Osteoblast (primary cell): ENCODE measurements around the gene TUBA3C. TPM values are rescaled to one million over a fixed set of nuclear protein-coding genes. Genes with fewer than 3 reads are reported as not detected.

ENCODE experiments used
- DNase-seq: peaks from one replicate; pipeline ENCODE4 v3.0.0; 2011; ENCODE audit warnings: low spot score, mixed read lengths; ENCODE audit not compliant: insufficient read length; ENCODE audit errors: missing footprints
- H2AFZ ChIP-seq: 2 replicates; pipeline ENCODE4 v1.6.0; 2011; ENCODE audit warnings: mild to moderate bottlenecking, low read length
- H3K27ac ChIP-seq: 2 replicates; pipeline ENCODE4 v1.5.1; 2011; ENCODE audit warnings: mild to moderate bottlenecking, low read depth, low read length, moderate library complexity
- H3K27me3 ChIP-seq: 2 replicates; pipeline ENCODE4 v1.6.0; 2012; ENCODE audit warnings: mild to moderate bottlenecking, control low read depth, inconsistent platforms, low read length, moderate library complexity; ENCODE audit not compliant: insufficient read depth
- H3K36me3 ChIP-seq: 2 replicates; pipeline ENCODE4 v1.5.1; 2011; ENCODE audit warnings: mild to moderate bottlenecking, low read length, control low read depth, moderate library complexity; ENCODE audit not compliant: insufficient read depth
- H3K4me1 ChIP-seq: 2 replicates; pipeline ENCODE4 v1.5.1; 2011; ENCODE audit warnings: mild to moderate bottlenecking, low read length, control low read depth, moderate library complexity; ENCODE audit not compliant: insufficient read depth
- H3K4me2 ChIP-seq: 2 replicates; pipeline ENCODE4 v1.6.0; 2011; ENCODE audit warnings: mild to moderate bottlenecking, low read length; ENCODE audit not compliant: insufficient read depth
- H3K4me3 ChIP-seq: fragments of 200-600 bp; sonication (generic); 3 replicates; pipeline ENCODE4 v1.5.1; 2012; ENCODE audit warnings: mild to moderate bottlenecking, low read length, inconsistent platforms; ENCODE audit not compliant: insufficient read depth
- H3K79me2 ChIP-seq: 2 replicates; pipeline ENCODE4 v1.6.0; 2012; ENCODE audit warnings: mild to moderate bottlenecking, low read length, control low read depth, inconsistent platforms; ENCODE audit not compliant: insufficient read depth
- H3K9me3 ChIP-seq: 2 replicates; pipeline ENCODE4 v1.5.1; 2011; ENCODE audit warnings: low read depth, low read length, control low read depth
- H4K20me1 ChIP-seq: 2 replicates; pipeline ENCODE4 v1.6.0; 2012; ENCODE audit warnings: mild to moderate bottlenecking, low read length, control low read depth; ENCODE audit not compliant: insufficient read depth
- CTCF ChIP-seq: IDR thresholded peaks from 2 replicates; pipeline ENCODE4 v1.5.1; 2011; ENCODE audit warnings: mild to moderate bottlenecking, low read depth, low read length, moderate library complexity; ENCODE audit errors: extremely low read depth
- total RNA-seq: library from RNA; depleted of rRNA; stranded (reverse); fragments of >200 nt; gene quantifications from 2 replicates; pipeline ENCODE4 v1.2.3, GENCODE V29; 2012

Gene TUBA3C
- total RNA-seq, 1 donor, result not detected

GRCh38 chr13:19173752-19174151, 7.9 kb downstream of the TUBA3C start:
- no peaks in the 10 kb centered on the region for H3K27me3 ChIP-seq
- H3K4me2 ChIP-seq, result no peak overlapping the region
- no peak overlapping the region for H3K27ac ChIP-seq
- DNase-seq, result no peak
- no peak for TF ChIP-seq CTCF
- no peaks in the 10 kb centered on the region for H3K36me3 ChIP-seq
- no peaks in the 10 kb centered on the region for H3K4me1 ChIP-seq
- H3K4me3 ChIP-seq, result no peak overlapping the region
- no peak overlapping the region for H2AFZ ChIP-seq
- H4K20me1 ChIP-seq, result no peaks in the 10 kb centered on the region
- no peaks in the 10 kb centered on the region for H3K9me3 ChIP-seq
- H3K79me2 ChIP-seq, result no peaks in the 10 kb centered on the region

GRCh38 chr13:19172647-19173030, 9.0 kb downstream of the TUBA3C start:
- Histone ChIP-seq H3K79me2 (no peaks in the 10 kb centered on the region), H2AFZ (no peak overlapping the region), H3K4me1 (no peaks in the 10 kb centered on the region), H3K4me3 (no peak overlapping the region), H3K27me3 (no peaks in the 10 kb centered on the region), H3K27ac (no peak overlapping the region), H3K4me2 (no peak overlapping the region), H3K9me3 (no peaks in the 10 kb centered on the region), H3K36me3 (no peaks in the 10 kb centered on the region), H4K20me1 (no peaks in the 10 kb centered on the region)
- TF ChIP-seq CTCF, result no peak
- DNase-seq, result no peak

GRCh38 chr13:19172007-19172646, 9.5 kb downstream of the TUBA3C start:
- DNase-seq, result no peak
- no peak for TF ChIP-seq CTCF
- Histone ChIP-seq H3K36me3 (no peaks in the 10 kb centered on the region), H2AFZ (no peak overlapping the region), H3K4me2 (no peak overlapping the region), H3K79me2 (no peaks in the 10 kb centered on the region), H3K4me1 (no peaks in the 10 kb centered on the region), H3K27me3 (no peaks in the 10 kb centered on the region), H4K20me1 (no peaks in the 10 kb centered on the region), H3K4me3 (no peak overlapping the region), H3K9me3 (no peaks in the 10 kb centered on the region), H3K27ac (no peak overlapping the region)

- H3K36me3 ChIP-seq, result no peaks in the 10 kb centered on the region
- H3K9me3 ChIP-seq, result no peaks in the 10 kb centered on the region
- no peak overlapping the region for H3K4me3 ChIP-seq
- no peaks in the 10 kb centered on the region for H3K4me1 ChIP-seq
- H3K79me2 ChIP-seq, result no peaks in the 10 kb centered on the region
- H4K20me1 ChIP-seq, result no peaks in the 10 kb centered on the region
- no peak overlapping the region for H3K27ac ChIP-seq
- no peak overlapping the region for H3K4me2 ChIP-seq
- H2AFZ ChIP-seq, result no peak overlapping the region
- DNase-seq, result no peak
- no peaks in the 10 kb centered on the region for H3K27me3 ChIP-seq
- TF ChIP-seq CTCF, result no peak
Observed at GRCh38 chr13:19171563-19171962, 10.1 kb downstream of the TUBA3C start.
